Measurements from ENCODE around the gene FBXW7. TPM values are rescaled to one million over a fixed set of nuclear protein-coding genes. Genes with fewer than 3 reads are reported as not detected.

The FBXW7 gene
- total and polyA plus RNA-seq, 2 of the 8 experiments (the other 6 are each of a cell fraction or from before 2014, with no cell fraction given), result 6.0 to 26.7 TPM

GRCh38 chr4:152308951-152309350 is 226.9 kb downstream of the FBXW7 start (continued):
- TF ChIP-seq, protein P1, sequence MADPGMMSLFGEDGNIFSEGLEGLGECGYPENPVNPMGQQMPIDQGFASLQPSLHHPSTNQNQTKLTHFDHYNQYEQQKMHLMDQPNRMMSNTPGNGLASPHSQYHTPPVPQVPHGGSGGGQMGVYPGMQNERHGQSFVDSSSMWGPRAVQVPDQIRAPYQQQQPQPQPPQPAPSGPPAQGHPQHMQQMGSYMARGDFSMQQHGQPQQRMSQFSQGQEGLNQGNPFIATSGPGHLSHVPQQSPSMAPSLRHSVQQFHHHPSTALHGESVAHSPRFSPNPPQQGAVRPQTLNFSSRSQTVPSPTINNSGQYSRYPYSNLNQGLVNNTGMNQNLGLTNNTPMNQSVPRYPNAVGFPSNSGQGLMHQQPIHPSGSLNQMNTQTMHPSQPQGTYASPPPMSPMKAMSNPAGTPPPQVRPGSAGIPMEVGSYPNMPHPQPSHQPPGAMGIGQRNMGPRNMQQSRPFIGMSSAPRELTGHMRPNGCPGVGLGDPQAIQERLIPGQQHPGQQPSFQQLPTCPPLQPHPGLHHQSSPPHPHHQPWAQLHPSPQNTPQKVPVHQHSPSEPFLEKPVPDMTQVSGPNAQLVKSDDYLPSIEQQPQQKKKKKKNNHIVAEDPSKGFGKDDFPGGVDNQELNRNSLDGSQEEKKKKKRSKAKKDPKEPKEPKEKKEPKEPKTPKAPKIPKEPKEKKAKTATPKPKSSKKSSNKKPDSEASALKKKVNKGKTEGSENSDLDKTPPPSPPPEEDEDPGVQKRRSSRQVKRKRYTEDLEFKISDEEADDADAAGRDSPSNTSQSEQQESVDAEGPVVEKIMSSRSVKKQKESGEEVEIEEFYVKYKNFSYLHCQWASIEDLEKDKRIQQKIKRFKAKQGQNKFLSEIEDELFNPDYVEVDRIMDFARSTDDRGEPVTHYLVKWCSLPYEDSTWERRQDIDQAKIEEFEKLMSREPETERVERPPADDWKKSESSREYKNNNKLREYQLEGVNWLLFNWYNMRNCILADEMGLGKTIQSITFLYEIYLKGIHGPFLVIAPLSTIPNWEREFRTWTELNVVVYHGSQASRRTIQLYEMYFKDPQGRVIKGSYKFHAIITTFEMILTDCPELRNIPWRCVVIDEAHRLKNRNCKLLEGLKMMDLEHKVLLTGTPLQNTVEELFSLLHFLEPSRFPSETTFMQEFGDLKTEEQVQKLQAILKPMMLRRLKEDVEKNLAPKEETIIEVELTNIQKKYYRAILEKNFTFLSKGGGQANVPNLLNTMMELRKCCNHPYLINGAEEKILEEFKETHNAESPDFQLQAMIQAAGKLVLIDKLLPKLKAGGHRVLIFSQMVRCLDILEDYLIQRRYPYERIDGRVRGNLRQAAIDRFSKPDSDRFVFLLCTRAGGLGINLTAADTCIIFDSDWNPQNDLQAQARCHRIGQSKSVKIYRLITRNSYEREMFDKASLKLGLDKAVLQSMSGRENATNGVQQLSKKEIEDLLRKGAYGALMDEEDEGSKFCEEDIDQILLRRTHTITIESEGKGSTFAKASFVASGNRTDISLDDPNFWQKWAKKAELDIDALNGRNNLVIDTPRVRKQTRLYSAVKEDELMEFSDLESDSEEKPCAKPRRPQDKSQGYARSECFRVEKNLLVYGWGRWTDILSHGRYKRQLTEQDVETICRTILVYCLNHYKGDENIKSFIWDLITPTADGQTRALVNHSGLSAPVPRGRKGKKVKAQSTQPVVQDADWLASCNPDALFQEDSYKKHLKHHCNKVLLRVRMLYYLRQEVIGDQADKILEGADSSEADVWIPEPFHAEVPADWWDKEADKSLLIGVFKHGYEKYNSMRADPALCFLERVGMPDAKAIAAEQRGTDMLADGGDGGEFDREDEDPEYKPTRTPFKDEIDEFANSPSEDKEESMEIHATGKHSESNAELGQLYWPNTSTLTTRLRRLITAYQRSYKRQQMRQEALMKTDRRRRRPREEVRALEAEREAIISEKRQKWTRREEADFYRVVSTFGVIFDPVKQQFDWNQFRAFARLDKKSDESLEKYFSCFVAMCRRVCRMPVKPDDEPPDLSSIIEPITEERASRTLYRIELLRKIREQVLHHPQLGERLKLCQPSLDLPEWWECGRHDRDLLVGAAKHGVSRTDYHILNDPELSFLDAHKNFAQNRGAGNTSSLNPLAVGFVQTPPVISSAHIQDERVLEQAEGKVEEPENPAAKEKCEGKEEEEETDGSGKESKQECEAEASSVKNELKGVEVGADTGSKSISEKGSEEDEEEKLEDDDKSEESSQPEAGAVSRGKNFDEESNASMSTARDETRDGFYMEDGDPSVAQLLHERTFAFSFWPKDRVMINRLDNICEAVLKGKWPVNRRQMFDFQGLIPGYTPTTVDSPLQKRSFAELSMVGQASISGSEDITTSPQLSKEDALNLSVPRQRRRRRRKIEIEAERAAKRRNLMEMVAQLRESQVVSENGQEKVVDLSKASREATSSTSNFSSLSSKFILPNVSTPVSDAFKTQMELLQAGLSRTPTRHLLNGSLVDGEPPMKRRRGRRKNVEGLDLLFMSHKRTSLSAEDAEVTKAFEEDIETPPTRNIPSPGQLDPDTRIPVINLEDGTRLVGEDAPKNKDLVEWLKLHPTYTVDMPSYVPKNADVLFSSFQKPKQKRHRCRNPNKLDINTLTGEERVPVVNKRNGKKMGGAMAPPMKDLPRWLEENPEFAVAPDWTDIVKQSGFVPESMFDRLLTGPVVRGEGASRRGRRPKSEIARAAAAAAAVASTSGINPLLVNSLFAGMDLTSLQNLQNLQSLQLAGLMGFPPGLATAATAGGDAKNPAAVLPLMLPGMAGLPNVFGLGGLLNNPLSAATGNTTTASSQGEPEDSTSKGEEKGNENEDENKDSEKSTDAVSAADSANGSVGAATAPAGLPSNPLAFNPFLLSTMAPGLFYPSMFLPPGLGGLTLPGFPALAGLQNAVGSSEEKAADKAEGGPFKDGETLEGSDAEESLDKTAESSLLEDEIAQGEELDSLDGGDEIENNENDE (IDR thresholded peaks at IDR 0.05; ENCODE audit: insufficient replicate concordance, low read length), result no peak
- TF ChIP-seq TEAD4 (IDR thresholded peaks at IDR 0.05; ENCODE audit: low read depth, low read length), result no peak
- TF ChIP-seq KDM5A (IDR thresholded peaks at IDR 0.05; ENCODE audit: low read length), result no peak
- no peak for TF ChIP-seq JUN (IDR thresholded peaks at IDR 0.05; ENCODE audit: low read depth, low read length)
- no peak for TF ChIP-seq POLR2A (IDR thresholded peaks at IDR 0.05; ENCODE audit: control extremely low read depth in 1 of 2, low read depth in 2 of 2, low read length in 2 of 2)
- no peak for TF ChIP-seq EZH2 (IDR thresholded peaks at IDR 0.05; ENCODE audit: low read depth, low read length, severe bottlenecking)
